Stimulated activated CD4-positive, alpha-beta T cell treated with anti-CD3 and anti-CD28 coated beads, Interleukin-4, amount 100 ng/mL, for 4 hours (primary cell): ENCODE results near the gene NOXO1.
"Not testable (repeated sequence)": the region's sequence is repeated elsewhere in the genome, so short reads cannot be mapped to it uniquely, and the experiment has no call there.

ENCODE experiments used
- DNase-seq, 2 experiments: peaks; one replicate each; pipeline ENCODE4 v3.0.0-alpha.2; 2020

Gene NOXO1, protein sequence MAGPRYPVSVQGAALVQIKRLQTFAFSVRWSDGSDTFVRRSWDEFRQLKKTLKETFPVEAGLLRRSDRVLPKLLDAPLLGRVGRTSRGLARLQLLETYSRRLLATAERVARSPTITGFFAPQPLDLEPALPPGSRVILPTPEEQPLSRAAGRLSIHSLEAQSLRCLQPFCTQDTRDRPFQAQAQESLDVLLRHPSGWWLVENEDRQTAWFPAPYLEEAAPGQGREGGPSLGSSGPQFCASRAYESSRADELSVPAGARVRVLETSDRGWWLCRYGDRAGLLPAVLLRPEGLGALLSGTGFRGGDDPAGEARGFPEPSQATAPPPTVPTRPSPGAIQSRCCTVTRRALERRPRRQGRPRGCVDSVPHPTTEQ

DNA sequence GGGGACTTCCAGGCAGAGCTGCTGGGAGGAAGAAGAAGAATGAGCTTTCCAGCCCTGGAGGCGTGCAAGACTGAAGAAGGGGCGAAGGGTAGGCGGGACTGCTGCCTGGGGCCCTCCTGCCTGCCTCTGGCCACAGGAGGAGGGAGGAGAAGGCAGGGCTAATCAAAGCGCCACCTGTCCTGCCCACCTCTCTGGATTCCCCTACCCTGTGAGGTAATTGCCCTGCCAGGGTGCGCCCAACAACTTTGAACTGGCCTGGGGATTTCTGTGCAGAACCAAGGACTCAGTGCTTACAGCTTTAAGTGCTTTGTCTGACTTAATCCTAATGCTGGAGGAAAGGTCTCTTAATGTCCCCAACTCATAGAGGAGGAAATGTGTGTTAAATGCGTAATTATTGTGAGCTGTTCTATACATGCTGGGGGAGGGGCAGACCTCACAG lies at the start of gene NOXO1:
TSS of gene NOXO1 (minus strand) at position 72 of the 439 bp plus-strand sequence. CDS start 290 bp downstream, outside the sequence.
- no peak for DNase-seq

DNA sequence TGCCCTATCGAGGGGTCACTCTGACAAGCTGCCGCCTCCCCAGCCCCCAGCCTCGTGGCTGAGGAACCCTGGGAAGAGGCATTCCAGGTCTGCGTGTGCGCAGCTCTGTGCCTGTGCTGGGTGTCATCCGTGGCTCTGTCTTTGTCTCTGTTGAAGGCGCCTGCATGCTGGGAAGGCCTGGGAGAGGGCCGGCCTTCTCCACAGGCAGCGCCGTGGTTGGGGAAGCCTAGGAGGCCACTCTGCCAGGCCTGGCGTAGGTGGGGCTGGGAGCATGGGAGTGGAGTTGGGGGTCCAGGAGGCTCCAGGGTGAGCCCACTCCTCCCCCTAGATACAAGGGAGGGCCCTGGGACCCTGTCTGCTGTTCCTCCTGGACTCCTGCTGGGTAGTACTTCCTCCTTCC lies 48.8 kb upstream of the NOXO1 start:
- no peak for DNase-seq

DNA sequence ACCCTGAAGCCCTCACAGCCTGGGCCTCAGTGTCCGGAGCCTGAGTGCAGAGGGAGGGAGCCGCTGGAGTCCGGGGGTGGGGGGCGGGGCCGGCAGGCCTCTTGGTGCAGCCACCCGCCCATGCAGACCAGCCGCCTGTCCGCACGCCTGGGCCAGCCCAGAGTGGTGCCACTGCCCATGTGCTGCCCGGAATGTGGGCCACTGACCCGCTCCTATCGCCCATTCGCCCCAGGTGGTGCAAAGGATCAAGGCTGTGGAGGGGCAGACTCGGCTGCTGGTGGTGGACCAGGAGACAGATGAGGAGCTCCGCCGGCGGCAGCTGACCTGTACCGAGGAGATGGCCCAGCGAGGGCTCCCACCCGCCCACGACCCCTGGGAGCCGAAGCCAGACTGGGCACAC lies 48.1 kb upstream of the NOXO1 start:
- DNase-seq: no peak

DNA sequence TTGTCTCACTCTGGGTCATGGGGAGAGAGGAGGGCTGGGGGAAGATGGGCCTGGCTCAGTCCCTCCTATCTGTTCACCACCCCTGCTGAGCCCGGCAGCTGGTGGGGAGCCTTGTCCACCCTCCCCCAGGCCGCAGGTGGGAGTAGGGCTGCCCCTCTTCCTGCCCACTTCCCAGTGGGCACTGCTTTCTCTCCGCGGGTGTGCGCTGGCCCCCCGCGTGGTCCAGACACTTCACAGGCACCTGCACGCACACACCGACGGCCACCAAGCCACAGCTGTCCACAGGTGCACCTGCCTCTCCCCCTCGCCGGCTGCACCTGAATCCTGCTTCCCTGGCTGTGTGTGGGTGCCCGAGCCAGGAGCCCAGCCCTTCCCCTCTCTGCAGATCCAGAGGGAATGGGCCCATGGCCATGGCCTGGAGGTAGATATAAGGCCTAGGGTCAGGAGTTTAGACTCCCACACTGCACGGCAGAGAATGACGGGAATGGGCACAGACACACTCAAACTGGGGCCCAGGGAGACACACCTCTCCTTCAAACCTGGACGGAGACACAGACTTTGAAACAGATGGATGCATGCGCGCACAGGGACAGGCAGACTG lies 47.5 kb upstream of the NOXO1 start:
- no peak for DNase-seq

DNA sequence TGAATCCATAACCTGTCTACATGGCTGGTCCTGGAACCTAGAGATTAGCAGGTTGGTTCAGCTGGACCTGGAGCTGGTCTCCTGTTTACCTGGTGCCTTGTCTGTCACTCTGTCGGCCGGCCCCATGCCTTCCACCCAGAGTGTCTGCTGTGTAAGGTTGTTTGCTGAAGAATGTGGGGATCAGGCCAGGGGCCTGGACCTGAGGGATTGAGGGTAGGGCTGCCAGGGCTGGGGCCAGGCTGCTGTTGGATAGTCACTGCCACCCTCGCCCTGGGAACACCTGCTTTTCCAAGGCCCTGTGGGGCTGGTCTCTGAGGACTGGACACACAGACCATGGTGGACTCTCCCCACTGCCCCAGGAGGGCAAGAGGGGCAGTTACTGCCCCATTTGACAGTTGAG lies 46.9 kb upstream of the NOXO1 start:
- no peak for DNase-seq

DNA sequence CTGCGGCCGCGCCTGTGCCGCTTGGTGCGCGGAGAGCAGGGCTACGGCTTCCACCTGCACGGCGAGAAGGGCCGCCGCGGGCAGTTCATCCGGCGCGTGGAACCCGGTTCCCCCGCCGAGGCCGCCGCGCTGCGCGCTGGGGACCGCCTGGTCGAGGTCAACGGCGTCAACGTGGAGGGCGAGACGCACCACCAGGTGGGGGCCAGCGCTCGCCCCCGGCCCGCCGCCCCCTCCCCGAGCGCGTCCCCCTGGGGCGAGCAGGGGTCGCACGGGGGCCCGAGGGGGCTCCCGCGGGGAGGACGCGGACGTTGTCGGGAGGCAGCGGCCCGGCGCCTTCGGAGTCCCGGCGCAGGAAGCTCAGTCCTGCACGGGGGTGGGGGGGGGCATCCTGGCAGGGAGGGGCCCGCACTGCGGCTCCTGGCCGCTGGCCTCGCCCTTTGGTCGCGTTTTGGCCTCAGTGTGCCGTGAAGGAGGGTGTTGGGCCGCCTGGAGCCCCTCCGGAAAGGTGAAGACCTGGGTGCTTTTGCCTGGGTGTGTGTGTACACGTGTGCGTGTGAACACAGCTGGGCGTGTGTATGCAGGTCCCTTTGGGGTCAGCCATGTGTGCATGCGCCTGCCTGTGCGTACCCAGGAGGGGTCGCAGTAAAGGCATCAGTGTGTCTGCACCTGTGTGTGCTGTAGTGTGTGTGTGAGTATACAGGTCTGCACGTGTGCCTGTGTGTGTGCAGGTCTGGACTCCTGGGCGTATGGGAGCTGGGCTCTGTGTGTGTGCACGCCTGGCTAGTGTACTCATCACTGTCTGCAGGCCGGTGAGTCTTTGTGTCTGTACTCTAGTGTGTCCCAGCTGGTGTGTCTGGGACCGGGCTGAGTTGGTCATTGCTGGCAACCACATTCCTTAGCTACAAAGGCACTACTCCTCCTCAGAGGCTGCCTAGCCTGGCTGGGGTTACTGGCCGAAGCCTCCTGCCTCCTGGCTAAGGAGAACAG lies 46.0 kb upstream of the NOXO1 start:
- DNase-seq: no peak

DNA sequence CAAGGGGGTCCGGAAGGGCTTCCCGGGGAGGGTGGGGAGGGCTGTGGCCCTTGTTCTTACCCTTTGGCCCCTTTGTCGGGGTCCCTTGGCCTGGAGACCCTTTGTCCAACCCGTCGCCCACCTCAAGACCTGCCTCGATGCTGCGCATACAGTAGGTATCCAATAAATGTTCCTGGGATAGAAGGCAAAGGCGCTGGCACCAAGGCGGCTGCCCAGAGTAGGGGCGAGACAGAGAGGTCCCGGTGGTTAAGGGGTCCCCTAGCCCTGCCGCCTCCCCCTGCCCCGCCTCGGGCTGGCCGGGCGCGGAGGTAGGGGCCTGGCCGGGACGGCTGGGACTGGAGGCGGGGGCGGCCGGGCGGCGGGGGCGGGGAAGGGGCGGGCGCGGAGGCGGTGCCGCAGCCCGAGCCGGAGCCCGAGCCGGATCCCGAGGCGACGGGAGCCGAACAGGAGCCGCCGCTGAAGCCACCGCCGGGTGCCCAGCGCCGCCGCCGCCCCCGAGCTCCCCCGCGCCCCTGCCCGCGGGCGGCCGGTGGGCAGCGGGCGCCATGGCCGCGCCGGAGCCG lies 45.3 kb upstream of the NOXO1 start, which contains the start of gene NHERF2:
TSS of gene NHERF2 (plus strand) at position 442 of the 563 bp plus-strand sequence. CDS start at position 546, 104 bp downstream.
- no peak for DNase-seq

DNA sequence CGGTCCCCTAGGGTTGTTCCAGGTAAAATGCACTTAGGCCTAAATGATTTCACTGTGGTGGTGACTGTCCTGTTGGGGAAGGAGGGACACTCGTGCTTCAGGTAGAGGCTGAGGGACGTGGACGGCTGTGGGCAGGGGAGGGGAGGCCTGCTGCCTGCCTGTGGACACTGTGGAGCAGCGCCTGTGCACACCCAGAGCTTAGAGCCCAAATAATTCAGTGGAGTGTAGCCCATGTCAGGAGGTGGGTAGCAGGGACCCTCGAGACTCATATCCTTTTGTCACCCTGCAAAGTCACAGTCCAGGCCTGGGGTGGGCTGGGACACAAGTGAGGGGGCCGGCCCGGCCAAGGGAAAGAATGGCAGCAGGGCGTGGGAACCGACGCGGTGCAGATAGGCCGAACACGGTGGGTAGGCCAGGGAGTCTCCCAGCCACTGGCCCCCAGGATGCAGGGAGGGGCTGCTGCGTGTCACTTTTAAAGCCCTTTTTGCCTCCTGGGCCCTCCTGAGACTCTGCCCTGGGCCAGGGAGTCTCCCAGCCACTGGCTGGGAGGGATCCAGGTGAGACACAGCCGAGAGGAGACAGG lies 44.7 kb upstream of the NOXO1 start:
- DNase-seq: no peak

DNA sequence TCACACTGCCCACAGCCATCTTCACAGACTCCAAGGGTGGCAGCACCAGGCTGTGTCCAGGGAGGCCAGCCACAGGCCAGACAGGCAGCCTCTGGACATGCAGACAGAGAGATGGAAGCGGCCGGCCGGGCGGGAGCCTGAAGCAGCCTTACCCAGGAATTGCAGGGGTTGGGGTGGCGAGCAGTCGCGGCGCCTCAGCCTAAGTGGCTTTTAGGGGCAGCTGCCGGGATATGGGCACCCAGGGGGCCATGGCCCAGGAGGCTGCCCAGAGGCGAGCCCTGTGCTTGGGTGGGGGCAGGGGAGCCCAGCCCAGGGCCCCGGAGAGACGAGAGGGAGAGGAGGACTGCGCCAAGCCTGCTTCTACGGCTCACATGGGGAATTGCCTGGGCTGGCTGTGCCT lies 44.0 kb upstream of the NOXO1 start:
- DNase-seq: no peak

DNA sequence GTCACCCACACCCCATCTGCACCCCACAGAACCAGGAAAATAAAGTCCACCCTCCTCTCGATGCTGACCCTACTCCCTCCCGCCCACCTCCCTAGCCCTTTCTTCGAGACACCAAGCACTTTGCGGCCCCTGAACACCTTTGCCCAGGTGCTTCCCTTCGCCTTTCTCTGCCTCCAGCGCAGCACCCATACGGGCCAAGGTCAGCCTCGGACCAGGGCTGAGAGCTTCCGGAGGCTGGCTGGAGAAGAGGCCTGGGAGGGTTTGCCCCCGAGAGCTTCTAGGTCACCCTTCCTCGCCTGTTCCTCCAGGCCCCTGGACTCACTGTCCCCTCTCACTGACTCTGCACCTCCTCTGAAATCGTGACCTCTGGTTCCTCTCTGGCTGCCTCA lies 42.8 kb upstream of the NOXO1 start:
- no peak for DNase-seq

DNA sequence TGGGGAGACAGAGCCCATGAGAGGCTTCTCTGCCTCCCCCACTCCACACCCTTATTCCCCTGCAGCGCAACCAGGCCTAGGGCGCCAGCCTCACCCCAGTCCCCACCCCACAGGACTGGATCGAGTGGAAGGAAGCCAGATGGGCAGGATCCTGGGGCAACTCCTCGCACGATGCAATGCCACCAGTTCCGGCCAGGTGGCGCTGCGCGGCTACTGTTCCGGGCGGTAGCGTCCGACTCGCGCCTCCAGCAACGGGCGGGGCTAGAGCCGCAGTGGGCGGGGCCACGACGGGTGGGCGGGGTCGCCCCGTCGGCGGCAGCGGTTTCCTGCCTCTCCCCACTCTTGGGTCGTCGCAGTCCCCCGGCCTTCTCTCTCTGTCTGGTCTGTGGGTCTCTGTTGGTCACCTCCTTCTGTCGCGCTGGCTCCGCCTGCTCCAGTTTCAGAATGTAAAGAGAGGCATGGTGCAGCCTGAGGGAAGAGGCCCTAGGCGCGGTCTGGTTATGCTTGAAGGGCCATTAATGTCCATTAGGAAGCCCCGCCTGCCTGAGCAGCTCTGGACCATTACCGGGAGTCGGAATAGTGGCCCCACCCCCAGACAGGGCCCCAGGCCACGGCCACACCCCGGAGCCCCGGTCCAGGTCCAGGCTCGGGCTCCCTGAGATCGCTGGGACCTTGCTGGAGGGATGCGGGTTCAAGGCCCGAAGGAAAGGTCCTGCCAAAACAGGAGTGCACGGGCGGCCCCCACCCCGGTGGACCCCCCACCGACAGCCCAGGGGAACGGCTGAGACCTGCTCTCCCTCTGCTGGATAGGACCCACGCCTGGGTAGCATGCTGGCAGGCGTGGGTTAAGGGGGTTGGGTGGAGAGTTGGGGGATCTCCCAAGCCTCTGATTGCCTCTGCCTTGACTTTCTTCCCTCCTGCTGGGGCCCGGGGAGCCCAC lies 42.1 kb upstream of the NOXO1 start:
- DNase-seq: peak; percentile 90 to 97

DNA sequence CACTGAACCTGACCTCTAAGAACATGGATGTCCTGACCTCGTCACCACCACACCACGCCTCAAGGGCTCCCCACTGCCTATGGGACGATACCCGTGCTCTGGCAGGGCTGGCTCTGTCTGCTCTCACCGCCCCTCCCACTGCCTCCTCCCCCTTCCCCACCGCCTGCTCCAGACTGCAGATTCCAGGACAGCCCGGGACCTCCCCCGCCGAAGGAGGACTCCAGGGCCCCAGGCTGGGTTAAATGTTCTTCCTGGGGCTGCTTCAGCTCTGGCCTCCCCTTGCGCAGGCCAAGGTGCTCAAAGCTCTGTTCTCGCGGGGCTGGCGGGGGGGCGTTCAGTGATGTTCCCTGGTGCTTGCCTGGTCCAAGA lies 41.4 kb upstream of the NOXO1 start:
- no peak for DNase-seq

DNA sequence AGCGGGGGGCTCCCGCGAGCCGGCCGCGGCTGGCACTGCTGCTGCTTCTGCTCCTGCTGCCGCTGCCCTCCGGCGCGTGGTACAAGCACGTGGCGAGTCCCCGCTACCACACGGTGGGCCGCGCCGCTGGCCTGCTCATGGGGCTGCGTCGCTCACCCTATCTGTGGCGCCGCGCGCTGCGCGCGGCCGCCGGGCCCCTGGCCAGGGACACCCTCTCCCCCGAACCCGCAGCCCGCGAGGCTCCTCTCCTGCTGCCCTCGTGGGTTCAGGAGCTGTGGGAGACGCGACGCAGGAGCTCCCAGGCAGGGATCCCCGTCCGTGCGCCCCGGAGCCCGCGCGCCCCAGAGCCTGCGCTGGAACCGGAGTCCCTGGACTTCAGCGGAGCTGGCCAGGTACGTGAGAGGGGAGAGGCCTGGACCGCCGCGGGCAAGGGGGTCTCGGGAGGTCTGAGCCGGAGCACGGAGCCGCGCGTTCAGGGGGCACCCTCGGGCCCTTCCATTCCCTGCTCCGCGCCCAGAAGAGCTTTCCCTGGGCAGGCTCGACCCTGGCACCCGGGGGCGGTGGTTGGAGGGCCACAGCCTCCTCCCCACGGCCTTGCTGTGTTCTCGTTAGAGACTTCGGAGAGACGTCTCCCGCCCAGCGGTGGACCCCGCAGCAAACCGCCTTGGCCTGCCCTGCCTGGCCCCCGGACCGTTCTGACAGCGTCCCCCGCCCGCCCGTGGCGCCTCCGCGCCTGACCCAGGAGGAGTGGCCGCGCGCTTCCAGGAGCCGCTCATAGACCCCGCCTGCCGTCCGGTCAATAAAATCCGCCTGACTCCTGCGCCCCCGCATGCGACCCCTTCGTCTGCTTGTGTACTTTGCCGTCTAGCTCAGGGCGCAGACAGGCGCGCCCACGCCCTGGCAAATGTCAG lies 38.9 kb upstream of the NOXO1 start:
- DNase-seq: no peak

DNA sequence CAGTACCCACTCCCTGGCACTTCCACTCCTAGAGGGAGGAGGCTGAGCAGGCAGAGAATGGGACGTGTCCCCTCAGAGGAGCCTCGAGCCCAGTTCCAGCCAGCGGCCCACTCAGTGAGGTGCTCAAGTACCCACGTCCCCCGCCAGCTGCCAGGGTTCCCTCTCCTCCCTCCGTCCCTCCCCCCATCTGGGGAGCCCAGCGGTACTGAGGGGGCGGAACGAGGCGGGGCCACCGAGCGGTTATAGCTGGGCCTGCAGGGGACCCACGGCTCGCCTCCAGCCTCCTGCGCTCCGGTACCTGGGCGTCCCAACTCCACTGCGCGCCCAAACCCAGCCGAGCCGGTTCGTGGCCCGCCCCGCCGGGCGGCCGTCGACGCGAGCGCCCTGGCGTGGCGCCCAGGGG lies 38.2 kb upstream of the NOXO1 start, which contains the start of gene NPW:
TSS of gene NPW (plus strand) at position 268 of the 403 bp plus-strand sequence.
- DNase-seq: peak; percentile 37 to 40

DNA sequence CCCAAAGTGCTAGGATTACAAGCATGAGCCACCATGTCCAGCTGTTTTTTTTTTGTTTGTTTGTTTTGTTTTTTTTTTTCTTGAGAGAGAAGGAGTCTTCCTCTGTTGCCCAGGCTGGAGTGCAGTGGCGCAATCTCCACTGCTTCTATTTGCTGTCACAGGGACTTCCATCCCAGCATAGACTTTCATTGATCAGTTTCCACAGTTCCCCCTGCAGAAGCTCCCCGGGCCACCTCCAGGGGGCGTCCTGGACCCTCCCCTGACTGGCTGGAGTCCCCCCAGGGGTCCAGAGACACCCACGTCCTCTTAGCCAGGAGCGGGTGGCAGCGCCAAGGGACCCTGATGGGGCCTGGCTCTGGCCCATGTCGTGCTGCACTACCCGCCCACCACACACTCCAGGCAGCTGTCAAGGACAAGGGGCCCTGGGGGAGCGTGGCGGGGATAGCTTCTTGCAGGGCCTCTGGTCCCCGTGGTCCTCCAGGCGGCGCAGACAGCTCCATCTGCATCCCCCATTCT lies 35.2 kb upstream of the NOXO1 start:
- DNase-seq: no peak

DNA sequence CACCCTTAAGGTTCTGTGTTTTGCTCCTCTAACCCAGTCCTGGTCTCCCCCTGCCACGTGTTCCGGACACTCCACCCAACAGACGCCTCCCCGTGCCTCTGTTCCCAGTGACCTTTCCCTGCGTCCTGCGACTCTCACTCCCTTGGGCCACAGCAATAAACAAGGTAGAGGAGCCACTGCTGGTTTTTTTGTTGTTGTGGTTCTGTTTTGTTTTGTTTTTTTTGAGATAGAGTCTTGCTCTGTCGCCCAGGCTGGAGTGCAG lies 34.6 kb upstream of the NOXO1 start:
- DNase-seq: no peak

DNA sequence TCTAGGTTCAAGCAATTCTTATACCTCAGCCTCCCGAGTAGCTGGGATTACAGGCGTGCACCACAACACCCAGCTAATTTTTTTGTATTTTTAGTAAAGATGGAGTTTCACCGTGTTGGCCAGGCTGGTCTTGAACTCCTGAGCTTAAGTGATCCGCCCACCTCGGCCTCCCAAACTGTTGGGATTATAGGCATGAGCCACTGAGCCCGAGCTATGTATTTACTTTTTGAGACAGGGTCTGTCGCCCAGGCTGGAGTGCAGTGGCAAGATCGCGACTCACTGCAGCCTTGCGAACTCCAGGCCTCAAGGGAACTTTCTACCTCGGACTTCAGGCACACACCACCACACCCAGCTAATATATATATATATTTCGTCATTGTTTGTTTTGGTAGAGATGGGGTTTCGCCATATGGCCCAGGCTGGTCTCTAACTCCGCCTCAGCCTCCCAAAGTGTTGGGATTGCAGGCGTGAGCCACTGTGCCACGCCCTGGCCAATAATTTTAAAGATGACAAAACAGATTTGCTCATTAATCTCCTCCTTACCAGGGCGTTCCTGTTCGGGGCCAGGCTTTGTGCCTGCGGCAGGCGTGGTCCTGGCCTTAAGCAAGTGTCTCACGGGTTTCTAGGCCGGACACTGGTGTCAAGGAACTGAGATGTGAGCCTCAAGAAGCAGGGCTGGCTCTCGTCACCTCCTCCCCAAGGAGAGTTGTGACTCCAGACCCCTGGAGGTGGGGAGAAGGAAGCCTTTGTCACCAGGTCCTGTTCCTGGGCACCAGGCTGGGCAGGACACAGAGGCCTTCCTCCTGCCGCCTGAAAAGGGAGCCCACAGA lies 34.1 kb upstream of the NOXO1 start:
- no peak for DNase-seq

DNA sequence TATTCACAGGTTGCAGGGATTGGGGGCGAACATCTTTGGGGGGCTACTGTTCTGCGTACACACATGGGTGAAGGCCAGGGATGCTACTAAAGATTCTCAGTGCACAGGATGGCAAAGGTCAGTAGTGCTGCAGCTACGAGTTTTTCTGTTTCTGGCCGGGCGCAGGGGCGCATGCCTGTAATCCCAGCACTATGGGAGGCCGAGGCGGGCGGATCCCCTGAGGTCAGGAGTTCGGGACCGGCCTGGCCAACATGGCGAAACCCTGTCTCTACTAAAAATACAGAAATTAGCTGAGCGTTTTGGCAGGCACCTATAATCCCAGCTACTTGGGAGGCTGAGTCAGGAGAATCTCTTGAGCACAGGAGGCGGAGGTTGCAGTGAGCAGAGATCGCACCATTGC lies 32.3 kb upstream of the NOXO1 start:
- no peak for DNase-seq

DNA sequence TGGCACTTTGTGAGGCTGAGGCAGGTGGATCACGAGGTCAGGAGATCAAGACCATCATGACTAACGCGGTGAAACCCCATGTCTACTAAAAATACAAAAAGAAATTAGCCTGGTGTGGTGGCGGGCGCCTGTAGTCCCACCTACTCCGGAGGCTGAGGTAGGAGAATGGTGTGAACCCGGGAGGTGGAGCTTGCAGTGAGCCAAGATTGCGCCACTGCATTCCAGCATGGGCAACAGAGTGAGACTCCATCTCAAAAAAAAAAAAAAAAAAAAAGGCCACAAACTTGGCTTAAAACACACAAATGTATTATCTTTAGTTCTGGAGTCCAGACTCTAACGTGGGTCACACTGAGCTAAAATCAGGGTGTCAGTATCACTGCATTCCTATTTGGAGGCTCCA lies 30.5 kb upstream of the NOXO1 start:
- DNase-seq: not testable (repeated sequence)
